HCT116 (cell line): ENCODE measurements around the gene MAP2K6. TPM values are rescaled to one million over a fixed set of nuclear protein-coding genes. Genes with fewer than 3 reads are reported as not detected.

Experiments used
- ATAC-seq: fragments of 200-7000 bp; cut with Tn5 transposase; 2 replicates; pipeline ENCODE4 v1.9.1; 2020; ENCODE audit warnings: mild to moderate bottlenecking, moderate library complexity
- BruUV-seq: library from RNA; stranded (reverse); fragments of 400-500 nt; replicated peaks from 2 replicates; lab custom pipeline; 2021; lab: Mats Ljungman, UMichigan
- CTCF ChIA-PET: fragments of 300-600 bp; sonication (Branson Sonifier 250); formaldehyde crosslinking; loops from one replicate; lab custom pipeline; 2021; ENCODE audit warnings: antibody characterized with exemption; lab: Charles Lee
- POLR2A ChIA-PET: fragments of 300-600, 350-600 bp; sonication (Branson Sonifier 250); formaldehyde crosslinking; loops from one replicate; lab custom pipeline; 2021; ENCODE audit warnings: antibody characterized with exemption; lab: Charles Lee
- RAD21 ChIA-PET, 2 experiments: fragments of 300-600 bp; sonication (Branson Sonifier 250); formaldehyde crosslinking; loops; one replicate each; lab custom pipeline; 2023; ENCODE audit warnings: low total read pairs in 2 of 2; ENCODE audit not compliant: uncharacterized antibody in 2 of 2, unreplicated experiment in 2 of 2, low non-redundant PET in 1 of 2; lab: Charles Lee
- DNase-seq: peaks from one replicate; pipeline ENCODE4 v3.0.0-alpha.2; 2010; ENCODE audit warnings: low read depth, low spot score
- H2AFZ ChIP-seq: fragments of 200-600 bp; shearing (Covaris generic), sonication (generic); 2 replicates; pipeline ENCODE4 v1.6.1; 2017; ENCODE audit warnings: low read depth, mixed run types, mixed read lengths, antibody characterized with exemption, low read length; ENCODE audit not compliant: poor library complexity, severe bottlenecking
- H3K27ac ChIP-seq: 2 replicates; pipeline ENCODE4 v1.5.1; 2012; ENCODE audit warnings: low read depth, low read length
- H3K27me3 ChIP-seq: fragments of 200-600 bp; sonication (generic); 2 replicates; pipeline ENCODE4 v1.6.1; 2016; ENCODE audit warnings: mixed run types, low read length, mixed read lengths; ENCODE audit not compliant: insufficient read depth
- H3K36me3 ChIP-seq, 2 experiments: fragments of 200-500 bp in 1 of 2; fragments of 200-600 bp in 1 of 2; sonication (Bioruptor generic) in 1 of 2; sonication (generic) in 1 of 2; 2 replicates each; pipeline versions ENCODE4 v1.5.1 to v1.6.1; 2014 to 2016; ENCODE audit warnings: low read length in 2 of 2, inconsistent platforms in 1 of 2, mixed read lengths in 1 of 2, mixed run types in 1 of 2; ENCODE audit not compliant: insufficient read depth in 2 of 2, control insufficient read depth in 1 of 2
- H3K4me1 ChIP-seq, 2 experiments: fragments of 200-600 bp in 1 of 2; sonication (generic) in 1 of 2; 2 replicates each; pipeline versions ENCODE4 v1.5.1 to v1.6.1; 2012 to 2017; ENCODE audit warnings: low read length in 2 of 2, inconsistent platforms in 1 of 2, mild to moderate bottlenecking in 1 of 2, mixed read lengths in 1 of 2, mixed run types in 1 of 2, moderate library complexity in 1 of 2; ENCODE audit not compliant: insufficient read depth in 2 of 2, control insufficient read depth in 1 of 2
- H3K4me2 ChIP-seq: fragments of 200-600 bp; sonication (generic); 2 replicates; pipeline ENCODE4 v1.6.1; 2017; ENCODE audit warnings: mixed run types, low read length, mixed read lengths
- H3K4me3 ChIP-seq, 2 experiments: fragments of 200-600 bp in 1 of 2; sonication (generic) in 1 of 2; replicated peaks in 1 of 2; 2 replicates each; pipeline ENCODE4 v1.5.1; 2011 to 2016; ENCODE audit warnings: low read length in 2 of 2, control low read depth in 1 of 2, low read depth in 1 of 2, mild to moderate bottlenecking in 1 of 2, mixed read lengths in 1 of 2, mixed run types in 1 of 2
- H3K79me2 ChIP-seq: fragments of 200-600 bp; sonication (generic); 2 replicates; pipeline ENCODE4 v1.6.1; 2017; ENCODE audit warnings: mild to moderate bottlenecking, mixed run types, low read length, moderate library complexity, mixed read lengths; ENCODE audit not compliant: insufficient read depth
- H3K9ac ChIP-seq: fragments of 200-600 bp; sonication (generic); 2 replicates; pipeline ENCODE4 v1.6.1; 2016; ENCODE audit warnings: low read length, mixed read lengths
- H3K9me2 ChIP-seq: fragments of 200-600 bp; sonication (generic), shearing (Covaris generic); 2 replicates; pipeline ENCODE4 v1.6.1; 2017; ENCODE audit warnings: mixed run types, mild to moderate bottlenecking, moderate library complexity; ENCODE audit not compliant: insufficient read depth
- H3K9me3 ChIP-seq, 2 experiments: fragments of 200-500 bp in 1 of 2; fragments of 200-600 bp in 1 of 2; sonication (Bioruptor generic) in 1 of 2; sonication (generic) in 1 of 2; 2 replicates each; pipeline ENCODE4 v1.6.1; 2014 to 2017; ENCODE audit warnings: low read length in 2 of 2, mixed read lengths in 2 of 2, inconsistent platforms in 1 of 2, low read depth in 1 of 2, mild to moderate bottlenecking in 1 of 2, mixed run types in 1 of 2, moderate library complexity in 1 of 2; ENCODE audit not compliant: control insufficient read depth in 1 of 2, insufficient read depth in 1 of 2
- H4K20me1 ChIP-seq: fragments of 200-600 bp; sonication (generic), shearing (Covaris generic); 2 replicates; pipeline ENCODE4 v1.6.1; 2017; ENCODE audit warnings: mixed run types, mild to moderate bottlenecking, moderate library complexity; ENCODE audit not compliant: insufficient read depth
- EZH2 ChIP-seq: fragments of 200-600 bp; sonication (generic); IDR thresholded peaks from 2 replicates; pipeline ENCODE4 v1.6.1; 2017; ENCODE audit warnings: antibody characterized with exemption, mixed run types
- POLR2A ChIP-seq: IDR thresholded peaks from 2 replicates; pipeline ENCODE4 v1.7.0; 2011; ENCODE audit warnings: borderline replicate concordance; ENCODE audit not compliant: insufficient read depth, insufficient read length; ENCODE audit errors: extremely low read depth
- SIN3A ChIP-seq: IDR thresholded peaks from 2 replicates; pipeline ENCODE4 v1.6.1; 2012; ENCODE audit warnings: low read depth
- SRF ChIP-seq: IDR thresholded peaks from 2 replicates; pipeline ENCODE4 v1.6.1; 2012; ENCODE audit warnings: low read depth
- YY1 ChIP-seq: IDR thresholded peaks from 2 replicates; pipeline ENCODE4 v1.6.1; 2011; ENCODE audit warnings: low read length, low read depth, moderate library complexity, mild to moderate bottlenecking; ENCODE audit not compliant: insufficient replicate concordance; ENCODE audit errors: extremely low read depth
- ZFX ChIP-seq: fragments of 450-650 bp; IDR thresholded peaks from 2 replicates; pipeline ENCODE4 v1.6.1; 2017
- ZNF274 ChIP-seq: fragments of 200-500 bp; sonication (Bioruptor generic); IDR thresholded peaks from 2 replicates; pipeline ENCODE4 v1.6.1; 2014; ENCODE audit warnings: mild to moderate bottlenecking, low read depth, low read length, inconsistent platforms
- intact Hi-C: fragments of 100-400 bp; cut with micrococcal nuclease; formaldehyde crosslinking; loops from 2 replicates; pipeline ENCODE4 v1.10.0; 2022
- total RNA-seq: library from RNA; stranded (reverse); gene quantifications from one replicate; pipeline ENCODE4 v1.2.1, GENCODE V29; 2021; ENCODE audit not compliant: unreplicated experiment

MAP2K6 gene
- total RNA-seq, 1 experiment from 2014 or later, result 0.22 TPM

DNA sequence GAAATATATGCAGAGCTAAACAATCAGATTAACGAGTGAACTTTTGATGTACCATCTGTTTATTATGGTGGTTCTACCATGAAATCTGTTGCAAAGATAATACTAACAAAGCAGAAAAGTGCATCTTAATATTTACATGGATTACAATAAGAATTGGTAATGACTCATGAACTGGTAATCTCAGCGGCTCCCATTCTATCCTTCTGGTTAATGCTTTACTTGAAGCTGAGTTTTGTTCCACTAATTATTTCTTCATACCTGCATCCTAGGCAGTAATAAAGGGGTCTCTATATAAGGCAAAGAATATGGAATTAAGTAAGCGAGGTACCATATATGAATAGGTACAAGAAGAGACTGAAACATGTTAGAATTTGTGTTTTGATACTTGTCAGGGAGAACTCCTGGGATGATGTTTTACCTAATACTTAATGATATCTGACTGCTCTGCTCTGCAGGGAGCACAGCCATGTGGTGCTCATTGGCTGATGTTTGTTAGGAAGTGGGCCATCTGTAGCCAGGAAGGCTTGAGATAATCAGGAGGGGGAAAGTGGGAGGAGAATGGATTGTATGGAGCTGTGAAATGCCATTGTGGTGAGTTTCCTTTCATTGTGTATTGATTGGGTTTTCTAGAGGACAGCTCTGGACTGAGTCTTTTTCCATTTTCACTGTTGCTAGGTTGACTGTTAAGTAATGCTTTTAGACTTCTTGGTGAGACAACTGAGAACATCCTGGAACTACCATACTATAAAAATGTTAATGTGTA, 52.6 kb downstream of the MAP2K6 start:
- no peaks in the 10 kb centered on the region for H3K79me2 ChIP-seq
- DNase-seq, result no peak
- H3K9me3 ChIP-seq, result no peaks in the 10 kb centered on the region
- POLR2A ChIA-PET, result no interaction called here
- intact Hi-C loops, result no loop called here
- H3K9me2 ChIP-seq, result no peaks in the 10 kb centered on the region
- H3K9ac ChIP-seq, result no peak overlapping the region
- H2AFZ ChIP-seq, result no peak overlapping the region
- peaks cover 0 to 8% of the 10 kb centered on the region in 2 experiments; a peak in 1 of 4 replicates for H3K4me1 ChIP-seq
- no peaks in the 10 kb centered on the region for H3K27me3 ChIP-seq
- CTCF ChIA-PET, result interaction anchor here (0.8 kb wide), 1 partner anchor 72 kb away, joined by 3 read pairs; no protein-coding TSS in a partner anchor
- BruUV-seq, result no TSS peak
- ATAC-seq, result no peak
- no peaks in the 10 kb centered on the region for H4K20me1 ChIP-seq
- no peaks in the 10 kb centered on the region for H3K36me3 ChIP-seq
- no peak overlapping the region for H3K27ac ChIP-seq
- RAD21 ChIA-PET, result no interaction called here
- H3K4me3 ChIP-seq, result no peak overlapping the region
- no peak overlapping the region for H3K4me2 ChIP-seq
- no peak for TF ChIP-seq ZFX
- TF ChIP-seq ZNF274, result no peak
- no peak for TF ChIP-seq SRF
- no peak for TF ChIP-seq POLR2A
- TF ChIP-seq YY1, result no peak
- no peak for TF ChIP-seq EZH2

DNA sequence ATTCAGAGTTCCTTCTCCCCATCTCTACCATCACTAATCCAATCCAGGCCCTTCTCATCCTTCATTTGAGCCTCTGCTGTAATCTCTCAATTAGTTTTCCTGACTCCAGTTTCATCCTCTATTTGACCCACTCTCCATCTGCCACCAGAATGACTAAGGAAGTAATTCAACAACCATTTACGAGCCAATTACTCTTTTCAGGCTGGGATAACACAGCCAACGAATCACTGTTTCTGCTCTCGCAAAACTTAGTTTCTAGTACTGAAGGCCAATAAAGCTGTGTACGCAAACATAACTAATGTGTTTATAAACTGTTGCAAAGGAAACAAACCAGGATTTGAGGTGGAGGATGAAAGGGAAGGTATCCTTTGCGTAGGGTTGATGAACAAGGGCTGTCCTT, 53.7 kb downstream of the MAP2K6 start:
- Histone ChIP-seq H3K4me1 (peaks cover 0 to 8% of the 10 kb centered on the region in 2 experiments; a peak in 1 of 4 replicates), H3K27me3 (no peaks in the 10 kb centered on the region), H3K4me3 (no peak overlapping the region), H3K79me2 (no peaks in the 10 kb centered on the region), H2AFZ (no peak overlapping the region), H3K36me3 (no peaks in the 10 kb centered on the region), H3K4me2 (no peak overlapping the region), H4K20me1 (no peaks in the 10 kb centered on the region), H3K27ac (no peak overlapping the region), H3K9me2 (no peaks in the 10 kb centered on the region), H3K9ac (no peak overlapping the region), H3K9me3 (no peaks in the 10 kb centered on the region)
- intact Hi-C loops, result no loop called here
- RAD21 ChIA-PET, result no interaction called here
- CTCF ChIA-PET, result no interaction called here
- BruUV-seq, result no TSS peak
- DNase-seq (no peak), ATAC-seq (no peak)
- POLR2A ChIA-PET, result no interaction called here
- TF ChIP-seq SIN3A, result no peak
